Large intestine (tissue), 3 donors: ENCODE measurements around the gene RALGPS1. TPM values are rescaled to one million over a fixed set of nuclear protein-coding genes. Genes with fewer than 3 reads are reported as not detected.

Experiments
- DNase-seq, 2 donors: peaks; one replicate each; pipeline versions ENCODE4 v3.0.0 to v3.0.0-alpha.2; 2013
- H3K27ac ChIP-seq: one replicate; pipeline ENCODE4 v1.5.1; 2013; ENCODE audit warnings: low read length
- H3K27me3 ChIP-seq: 2 replicates; pipeline ENCODE4 v1.6.1; 2013; ENCODE audit warnings: low read length; ENCODE audit not compliant: control insufficient read depth, insufficient read depth
- H3K36me3 ChIP-seq: 2 replicates; pipeline ENCODE4 v1.6.1; 2013; ENCODE audit warnings: low read length; ENCODE audit not compliant: control insufficient read depth, insufficient read depth
- H3K4me1 ChIP-seq: one replicate; pipeline ENCODE4 v1.6.1; 2013; ENCODE audit warnings: low read length; ENCODE audit not compliant: control insufficient read depth, insufficient read depth
- H3K4me3 ChIP-seq: one replicate; pipeline ENCODE4 v1.5.1; 2013; ENCODE audit warnings: low read length
- H3K9me3 ChIP-seq: one replicate; pipeline ENCODE4 v1.6.1; 2013; ENCODE audit warnings: mild to moderate bottlenecking, low read depth, low read length, moderate library complexity; ENCODE audit not compliant: control insufficient read depth
- whole genome bisulfite sequencing: methylation state at CpG from one replicate; pipeline ENCODE4 v1.1.5; 2013; ENCODE audit warnings: low lambda C conversion rate; ENCODE audit not compliant: insufficient coverage; 5-methylcytosine and 5-hydroxymethylcytosine counted together
- polyA plus RNA-seq: library from polyadenylated mRNA; unstranded; fragments of 120-200 nt; gene quantifications from one replicate; pipeline ENCODE4 v1.2.1, GENCODE V29; 2013

RALGPS1 gene
- polyA plus RNA-seq, 1 donor: 58.8 TPM

- Histone ChIP-seq H3K9me3 (no peaks in the 10 kb centered on the region), H3K4me3 (no peak overlapping the region), H3K4me1 (no peaks in the 10 kb centered on the region), H3K27me3 (no peaks in the 10 kb centered on the region), H3K36me3 (peaks cover 4% of the 10 kb centered on the region), H3K27ac (no peak overlapping the region)
- WGBS: 93% methylated on average over 3 of the region's 4 CpGs
- DNase-seq: no peak
Measured at GRCh38 chr9:127020036-127020801, 105.6 kb downstream of the RALGPS1 start.

DNA sequence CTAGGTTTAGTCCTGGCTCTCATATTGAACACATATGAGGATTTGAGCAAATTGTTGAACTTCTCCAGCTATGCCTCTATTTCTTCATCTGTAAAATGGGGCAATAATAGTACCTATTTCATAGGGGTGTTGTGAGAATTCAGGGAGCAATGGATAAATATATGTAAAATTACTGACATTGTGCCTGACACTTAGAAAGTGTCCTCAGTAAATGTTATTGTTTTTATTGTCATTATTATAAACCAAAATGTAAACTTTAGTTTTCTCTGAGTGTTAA is 106.2 kb downstream of the RALGPS1 start:
- Histone ChIP-seq H3K36me3 (peaks cover 4% of the 10 kb centered on the region), H3K4me1 (no peaks in the 10 kb centered on the region), H3K27ac (no peak overlapping the region), H3K4me3 (no peak overlapping the region), H3K27me3 (no peaks in the 10 kb centered on the region), H3K9me3 (no peaks in the 10 kb centered on the region)
- DNase-seq: no peak

DNA sequence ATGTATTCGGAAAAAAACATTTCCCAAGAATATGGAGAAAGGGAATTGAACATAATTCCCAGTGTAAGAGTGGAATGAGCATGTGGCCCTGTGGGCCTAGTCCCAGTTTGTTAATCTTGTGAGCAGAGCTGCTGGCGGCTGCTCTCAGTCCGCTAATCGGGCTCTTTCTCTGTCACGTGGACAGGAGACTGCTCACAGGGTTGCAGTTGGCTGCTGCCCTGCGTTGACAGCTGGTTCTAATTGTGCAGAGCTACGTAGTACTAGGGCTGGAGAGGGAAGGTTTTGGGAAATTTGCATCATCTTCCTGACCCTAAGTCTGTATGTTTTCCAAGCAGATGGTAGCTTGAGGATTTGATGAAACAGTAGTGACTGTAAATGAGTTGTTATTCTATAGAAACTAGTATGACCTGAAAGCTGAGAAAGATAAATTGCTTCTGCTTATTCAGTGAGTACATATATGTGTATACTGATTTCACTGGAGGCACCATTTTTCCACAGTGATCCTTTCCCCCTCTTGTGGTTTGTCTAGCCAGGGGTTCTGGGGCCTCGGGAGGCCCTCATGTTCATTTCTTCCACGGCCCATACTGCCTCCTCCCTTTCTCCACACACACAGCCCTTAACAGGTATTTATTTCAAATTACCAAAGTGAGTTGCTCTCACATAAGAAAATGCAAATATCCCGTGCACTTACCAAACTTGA is 107.2 kb downstream of the RALGPS1 start:
- no peaks in the 10 kb centered on the region for H3K9me3 ChIP-seq
- peak; percentile 64 to 66 for DNase-seq
- no CpG with 5 or more reads among the region's 10 CpGs for WGBS
- H3K27me3 ChIP-seq: no peaks in the 10 kb centered on the region
- H3K36me3 ChIP-seq: peaks cover 4% of the 10 kb centered on the region
- no peak overlapping the region for H3K4me3 ChIP-seq
- peak overlapping the region; percentile 47 for H3K27ac ChIP-seq
- H3K4me1 ChIP-seq: no peaks in the 10 kb centered on the region

- H3K9me3 ChIP-seq: no peaks in the 10 kb centered on the region
- DNase-seq: no peak
- H3K36me3 ChIP-seq: peaks cover 4% of the 10 kb centered on the region
- WGBS: no CpG with 5 or more reads among the region's 3 CpGs
- no peak overlapping the region for H3K4me3 ChIP-seq
- no peak overlapping the region for H3K27ac ChIP-seq
- no peaks in the 10 kb centered on the region for H3K27me3 ChIP-seq
- peaks cover 1% of the 10 kb centered on the region for H3K4me1 ChIP-seq
Measured at GRCh38 chr9:127022913-127023660, 108.5 kb downstream of the RALGPS1 start.

GRCh38 chr9:127025042-127025441 is 110.5 kb downstream of the RALGPS1 start:
- H3K4me3 ChIP-seq: no peak overlapping the region
- peaks cover 2% of the 10 kb centered on the region for H3K4me1 ChIP-seq
- H3K27me3 ChIP-seq: no peaks in the 10 kb centered on the region
- 100% methylated on average over 1 of the region's 7 CpGs for WGBS
- DNase-seq: no peak
- H3K36me3 ChIP-seq: peaks cover 4% of the 10 kb centered on the region
- no peaks in the 10 kb centered on the region for H3K9me3 ChIP-seq
- H3K27ac ChIP-seq: no peak overlapping the region

DNA sequence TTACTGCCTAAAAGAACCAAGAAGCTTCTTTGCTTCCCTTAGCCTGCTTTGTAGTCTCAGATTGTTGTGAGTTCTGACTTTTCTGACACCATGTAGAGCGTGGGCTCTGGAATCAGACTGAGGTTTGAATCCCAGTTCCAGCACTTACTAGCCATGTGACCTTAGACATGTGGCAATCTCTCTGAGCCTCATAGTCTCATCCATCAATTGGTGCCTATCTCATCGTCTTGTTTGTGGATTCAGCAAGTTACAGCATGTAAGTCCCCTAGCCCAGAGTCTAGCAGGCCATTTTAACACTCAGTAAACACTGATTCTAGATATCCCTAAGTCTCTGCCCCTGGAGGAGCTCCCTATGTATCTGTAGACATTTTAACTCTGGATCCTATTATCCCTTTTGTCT is 113.1 kb downstream of the RALGPS1 start:
- WGBS: no CpG with 5 or more reads among the region's 2 CpGs
- Histone ChIP-seq H3K4me1 (peaks cover 6% of the 10 kb centered on the region), H3K4me3 (no peak overlapping the region), H3K36me3 (peaks cover 4% of the 10 kb centered on the region), H3K27ac (peak overlapping the region; percentile 37), H3K27me3 (no peaks in the 10 kb centered on the region), H3K9me3 (no peaks in the 10 kb centered on the region)
- DNase-seq: peak; percentile 27 to 52

- Histone ChIP-seq H3K4me1 (peaks cover 18% of the 10 kb centered on the region), H3K27me3 (no peaks in the 10 kb centered on the region), H3K4me3 (no peak overlapping the region), H3K9me3 (no peaks in the 10 kb centered on the region), H3K27ac (no peak overlapping the region), H3K36me3 (peaks cover 4% of the 10 kb centered on the region)
- WGBS: no CpG with 5 or more reads among the region's 11 CpGs
- no peak for DNase-seq
Measured at GRCh38 chr9:127029548-127029947, 115.0 kb downstream of the RALGPS1 start.

- Histone ChIP-seq H3K4me1 (peaks cover 18% of the 10 kb centered on the region), H3K27me3 (no peaks in the 10 kb centered on the region), H3K9me3 (no peaks in the 10 kb centered on the region), H3K27ac (peak overlapping the region; percentile 69), H3K36me3 (peaks cover 7% of the 10 kb centered on the region), H3K4me3 (no peak overlapping the region)
- WGBS: no CpG with 5 or more reads among the region's 9 CpGs
- DNase-seq: peak; percentile 16 to 41
Measured at GRCh38 chr9:127030814-127031740, 116.5 kb downstream of the RALGPS1 start.

DNA sequence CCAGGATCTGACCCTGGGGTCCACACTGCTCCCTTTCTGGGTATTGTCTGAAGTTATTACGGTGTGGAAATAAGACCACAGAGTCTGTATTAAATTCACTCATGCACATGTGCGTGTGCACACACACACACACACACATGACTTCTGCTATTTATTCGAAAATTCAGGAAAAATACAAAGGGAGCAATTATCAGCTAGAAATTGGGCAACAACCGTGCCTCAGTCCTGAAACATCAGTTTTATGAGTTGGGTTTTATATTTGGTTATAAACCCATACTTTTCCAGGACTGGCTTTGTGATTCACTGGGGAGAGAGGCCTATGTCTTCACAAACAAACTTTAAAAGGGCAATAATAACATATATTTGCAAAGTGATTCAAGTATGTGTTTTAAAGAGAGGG is 117.7 kb downstream of the RALGPS1 start:
- no peak for DNase-seq
- H3K27ac ChIP-seq: peak overlapping the region; percentile 69
- H3K27me3 ChIP-seq: no peaks in the 10 kb centered on the region
- H3K36me3 ChIP-seq: peaks cover 9% of the 10 kb centered on the region
- no peaks in the 10 kb centered on the region for H3K9me3 ChIP-seq
- peaks cover 18% of the 10 kb centered on the region for H3K4me1 ChIP-seq
- H3K4me3 ChIP-seq: no peak overlapping the region
- 86% methylated on average over 1 of the region's 4 CpGs for WGBS

DNA sequence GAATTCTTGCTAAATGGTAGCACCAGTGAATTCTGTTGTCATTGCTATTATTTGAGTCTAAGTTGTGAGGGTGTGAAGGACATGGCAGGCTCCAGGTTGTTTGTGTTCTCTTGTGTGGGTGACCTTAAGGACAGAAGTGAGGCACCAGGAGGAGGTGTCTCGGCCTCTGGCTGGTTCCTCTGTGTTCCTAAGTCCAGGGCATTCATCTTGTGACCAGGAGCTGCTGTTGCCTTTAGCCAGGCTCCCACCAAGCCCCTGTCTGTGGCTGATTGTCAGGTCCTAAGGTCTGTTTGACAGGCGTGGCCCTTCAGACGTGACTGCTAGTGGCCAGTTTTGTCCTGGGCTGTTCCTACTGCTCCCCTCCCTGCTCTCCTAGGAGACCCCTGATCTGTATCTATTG is 118.5 kb downstream of the RALGPS1 start:
- WGBS: no CpG with 5 or more reads among the region's 3 CpGs
- Histone ChIP-seq H3K27ac (peak overlapping the region; percentile 69), H3K4me1 (peaks cover 22% of the 10 kb centered on the region), H3K27me3 (no peaks in the 10 kb centered on the region), H3K36me3 (peaks cover 9% of the 10 kb centered on the region), H3K4me3 (no peak overlapping the region), H3K9me3 (no peaks in the 10 kb centered on the region)
- peak; percentile 82 to 87 for DNase-seq
